HS-5 (cell line): ENCODE results near the gene MAP3K4.

Experiments used
- DNase-seq: peaks from one replicate; pipeline ENCODE4 v3.0.0-alpha.2; 2012; ENCODE audit warnings: low read depth

Gene MAP3K4

DNA sequence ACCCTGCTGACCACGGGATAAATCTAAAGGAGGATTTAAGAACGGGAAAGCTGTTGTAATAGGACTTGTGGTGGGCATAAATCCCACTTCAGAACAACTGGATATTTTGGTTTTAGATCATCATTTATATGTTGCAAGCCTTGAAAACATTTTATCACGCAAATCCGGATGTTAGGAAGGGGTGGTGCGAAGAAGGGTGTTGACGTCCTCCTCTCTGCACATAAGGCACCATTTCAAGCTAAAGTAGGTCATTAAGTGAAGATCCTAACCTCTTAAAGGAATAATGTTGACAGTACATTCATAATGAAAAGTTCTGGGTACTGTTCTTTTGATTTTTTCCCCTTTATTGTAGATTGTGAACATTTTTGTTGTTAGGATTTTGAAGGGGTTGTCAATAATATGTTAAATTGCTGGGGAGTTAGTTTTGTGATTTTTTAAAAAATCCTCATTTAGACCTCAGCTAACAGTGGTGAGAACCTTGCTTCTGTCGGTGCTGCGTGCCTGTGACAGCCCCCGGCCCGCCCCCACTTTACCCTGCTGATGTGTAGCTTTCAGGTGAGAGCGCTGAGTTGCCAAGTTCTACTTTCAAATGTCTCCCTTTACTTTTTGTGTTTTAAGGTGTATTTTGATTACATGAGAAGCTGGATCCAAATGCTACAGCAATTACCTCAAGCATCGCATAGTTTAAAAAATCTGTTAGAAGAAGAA lies 88.8 kb downstream of the MAP3K4 start:
- DNase-seq: no peak

GRCh38 chr6:161082215-161082614 lies 90.6 kb downstream of the MAP3K4 start:
- no peak for DNase-seq

DNA sequence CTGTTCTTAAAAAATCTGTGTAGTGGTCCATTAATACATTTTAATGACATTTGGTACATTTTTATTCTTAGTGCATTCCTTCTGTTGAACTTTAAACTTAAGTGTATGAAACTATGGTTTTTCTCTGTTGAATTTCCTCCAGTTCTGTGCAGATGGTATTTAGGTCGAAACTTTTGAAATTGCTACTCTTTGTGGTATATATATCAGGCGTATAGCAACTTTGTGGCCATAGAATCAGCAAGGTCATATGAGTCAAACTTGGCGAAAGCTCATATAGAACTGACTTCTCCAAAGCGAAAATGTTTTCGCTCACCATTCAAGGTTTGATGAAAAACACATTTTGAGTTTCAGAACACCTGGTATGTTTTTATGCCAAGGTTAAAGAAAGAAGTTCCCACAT lies 93.7 kb downstream of the MAP3K4 start:
- no peak for DNase-seq

DNA sequence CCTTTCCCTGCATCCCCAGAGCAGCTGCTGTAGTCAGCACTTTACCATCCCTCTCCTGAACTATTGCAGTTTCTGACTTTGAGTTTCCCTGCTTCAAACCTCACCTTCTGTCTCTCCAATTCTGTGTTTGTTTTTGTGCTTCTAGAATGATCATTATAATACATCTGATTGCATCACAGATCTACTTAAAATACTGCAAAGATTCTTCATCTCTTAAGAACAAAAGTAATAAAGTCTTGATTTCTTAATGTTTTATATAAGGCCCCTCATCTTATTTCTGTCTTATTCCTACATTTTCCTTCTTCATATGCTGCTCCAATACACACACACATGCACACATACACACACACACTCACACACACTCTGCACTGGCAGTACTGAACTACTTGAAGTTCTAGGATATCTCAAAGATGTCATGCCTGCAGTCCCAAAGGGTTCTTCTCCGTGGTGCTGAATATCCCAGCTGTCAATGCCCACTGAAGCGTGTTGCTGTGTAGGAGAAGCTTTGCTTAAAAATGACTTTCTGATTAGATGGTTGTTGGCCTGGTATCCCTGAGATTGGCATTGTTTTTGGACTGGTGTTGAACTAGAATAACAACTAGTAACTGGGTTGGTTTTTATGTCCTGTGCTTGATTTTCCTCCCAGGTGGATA lies 97.2 kb downstream of the MAP3K4 start:
- no peak for DNase-seq

- no peak for DNase-seq
Observed at GRCh38 chr6:161091151-161091550, 99.6 kb downstream of the MAP3K4 start.

DNA sequence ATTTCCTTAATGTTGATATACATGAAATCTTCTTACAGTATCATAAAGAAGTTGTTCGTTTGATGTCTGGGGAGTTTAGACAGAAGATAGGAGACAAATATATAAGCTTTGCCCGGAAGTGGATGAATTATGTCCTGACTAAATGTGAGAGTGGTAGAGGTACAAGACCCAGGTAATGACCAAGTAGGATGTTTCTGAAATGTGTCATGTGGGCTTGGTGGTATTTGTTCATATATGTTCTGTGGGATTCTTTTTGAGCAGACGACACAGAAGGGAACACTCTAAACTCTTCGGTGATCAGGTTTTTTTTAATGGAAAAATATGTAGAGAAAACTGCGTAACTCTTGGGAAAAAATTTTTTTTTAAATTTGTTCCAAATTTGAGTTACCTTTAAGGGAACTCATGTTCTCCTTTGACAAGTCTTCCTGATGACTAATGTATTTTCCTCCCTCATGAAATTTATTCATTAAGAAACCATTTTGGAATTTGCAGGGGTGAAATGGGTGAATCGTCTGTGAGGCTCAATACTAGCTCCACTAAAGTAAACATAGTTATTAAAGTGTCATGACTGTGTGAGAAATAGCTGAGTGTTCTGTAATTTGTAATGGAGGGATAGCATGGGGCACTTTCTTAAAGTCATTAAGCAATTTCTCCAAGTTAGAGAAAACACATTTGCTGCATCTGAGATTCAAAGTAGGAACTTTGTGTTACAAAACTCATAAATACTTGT lies 100.6 kb downstream of the MAP3K4 start:
- DNase-seq: no peak

DNA sequence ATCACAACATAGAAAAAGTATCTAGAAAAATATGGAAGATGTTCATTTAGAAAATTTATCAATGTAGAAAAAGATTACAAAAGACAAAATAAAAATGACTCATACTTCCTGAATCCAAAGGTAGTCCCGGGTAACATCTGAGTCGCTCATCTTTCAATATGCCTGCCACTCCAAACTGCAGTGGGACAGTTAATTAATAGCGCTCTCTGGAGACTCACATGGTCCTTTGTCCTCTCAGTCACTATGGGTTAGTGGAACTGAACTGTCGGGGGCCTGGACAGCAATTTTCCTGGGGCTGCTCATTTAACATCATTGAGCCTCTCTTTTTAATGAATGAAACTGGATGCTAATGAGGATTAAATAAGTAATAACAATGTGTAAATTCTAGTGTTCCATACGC lies 103.4 kb downstream of the MAP3K4 start:
- DNase-seq: no peak

- DNase-seq: no peak
Observed at GRCh38 chr6:161095916-161096315, 104.3 kb downstream of the MAP3K4 start.

DNA sequence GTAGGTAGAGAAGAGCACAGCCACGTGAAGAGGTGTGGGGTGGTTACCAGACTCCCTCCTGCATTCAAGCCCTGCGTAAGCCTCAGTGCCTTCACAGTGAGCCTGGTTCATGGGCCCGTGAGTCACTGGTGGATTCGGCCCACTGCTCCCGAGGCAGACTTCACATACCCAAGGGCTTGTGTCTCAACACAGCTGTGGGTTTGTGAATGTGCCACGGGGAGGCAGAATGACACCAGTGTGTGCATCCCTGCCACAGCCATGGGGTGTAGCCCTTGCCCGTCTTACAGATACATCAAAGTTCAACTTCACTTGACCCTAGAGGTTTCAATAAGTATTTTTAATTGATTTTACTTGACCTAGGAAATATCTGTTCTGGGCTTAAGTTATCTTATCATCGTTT lies 108.5 kb downstream of the MAP3K4 start:
- DNase-seq: no peak

- DNase-seq: no peak
Observed at GRCh38 chr6:161101517-161101916, 109.9 kb downstream of the MAP3K4 start.

DNA sequence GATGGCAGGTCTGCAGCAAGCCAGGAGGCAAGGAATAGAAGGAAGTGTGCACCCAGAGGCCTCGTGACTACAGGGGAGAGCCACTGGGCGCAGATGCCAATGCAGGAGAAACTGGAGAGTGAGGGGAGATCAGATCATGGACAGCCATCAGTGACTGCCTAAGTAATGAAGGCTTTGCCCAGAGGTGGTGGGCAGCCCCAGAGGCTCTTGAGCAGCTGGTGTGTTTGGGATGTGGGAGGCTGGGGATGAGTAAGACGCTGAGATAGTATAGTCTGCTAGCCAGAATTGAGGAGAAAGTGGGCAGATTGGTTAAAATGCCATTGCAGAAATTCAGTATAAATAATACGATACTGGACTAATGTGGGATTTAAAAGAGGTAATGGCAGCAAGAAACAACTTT lies 111.9 kb downstream of the MAP3K4 start:
- no peak for DNase-seq

DNA sequence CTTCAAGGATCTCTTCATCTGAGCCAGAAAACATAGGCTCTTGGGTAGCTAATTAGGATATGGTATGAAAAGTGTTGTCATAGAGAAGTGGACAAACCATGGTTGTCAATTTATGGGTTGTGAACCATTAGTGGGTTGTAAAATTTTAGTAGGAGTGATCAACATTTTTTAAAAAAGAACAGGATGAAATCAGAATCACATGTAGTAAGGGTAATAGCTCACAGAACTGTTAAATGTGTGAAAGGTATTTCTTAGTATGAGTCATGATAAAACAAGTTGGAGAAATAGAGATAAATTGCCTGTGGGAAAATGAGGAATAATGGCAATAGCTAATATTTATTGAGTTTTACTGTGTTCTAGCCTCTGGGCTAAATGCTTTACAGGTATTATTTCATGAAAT lies 113.4 kb downstream of the MAP3K4 start:
- DNase-seq: no peak

DNA sequence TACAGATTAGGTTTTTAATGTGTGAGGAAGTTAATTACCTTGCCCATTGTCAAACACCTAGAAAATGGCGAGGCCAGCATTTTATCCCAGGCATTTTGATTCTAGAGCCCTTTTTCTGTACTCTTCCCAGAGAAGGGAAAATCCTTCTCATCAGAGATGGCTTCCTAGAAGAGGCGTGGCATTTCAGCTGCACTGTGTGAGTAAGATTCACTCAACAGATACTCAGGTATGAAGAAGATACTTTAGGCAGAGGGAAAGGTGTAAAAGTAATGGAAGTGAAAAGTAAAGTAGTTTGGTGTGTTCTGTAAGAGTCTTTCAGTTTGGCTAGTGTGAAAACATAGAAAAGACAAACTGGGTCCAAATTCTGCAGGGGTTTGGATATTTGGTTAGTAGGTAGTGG lies 113.8 kb downstream of the MAP3K4 start:
- DNase-seq: no peak

GRCh38 chr6:161107779-161108730 lies 116.5 kb downstream of the MAP3K4 start:
- DNase-seq: no peak

DNA sequence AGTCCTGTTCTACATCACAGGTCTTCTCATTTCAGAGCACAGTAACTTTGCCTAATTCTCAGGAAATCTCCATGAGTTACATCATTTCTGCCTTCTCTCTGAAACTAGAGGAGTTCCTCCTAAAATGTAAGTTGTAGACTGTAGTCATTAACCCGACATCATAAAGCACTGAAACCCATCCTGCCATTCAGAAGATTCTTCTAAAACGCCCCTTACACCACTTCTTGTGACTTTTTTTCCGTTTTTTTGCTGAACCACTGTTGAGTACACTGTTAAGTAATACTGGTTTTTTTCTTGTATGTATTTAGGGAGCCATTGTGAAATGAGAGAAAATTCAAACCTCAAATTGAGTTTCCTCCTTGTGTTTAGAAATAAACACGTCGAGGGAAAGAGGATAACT lies 117.3 kb downstream of the MAP3K4 start:
- DNase-seq: no peak

GRCh38 chr6:161109366-161109765 lies 117.8 kb downstream of the MAP3K4 start:
- DNase-seq: no peak

DNA sequence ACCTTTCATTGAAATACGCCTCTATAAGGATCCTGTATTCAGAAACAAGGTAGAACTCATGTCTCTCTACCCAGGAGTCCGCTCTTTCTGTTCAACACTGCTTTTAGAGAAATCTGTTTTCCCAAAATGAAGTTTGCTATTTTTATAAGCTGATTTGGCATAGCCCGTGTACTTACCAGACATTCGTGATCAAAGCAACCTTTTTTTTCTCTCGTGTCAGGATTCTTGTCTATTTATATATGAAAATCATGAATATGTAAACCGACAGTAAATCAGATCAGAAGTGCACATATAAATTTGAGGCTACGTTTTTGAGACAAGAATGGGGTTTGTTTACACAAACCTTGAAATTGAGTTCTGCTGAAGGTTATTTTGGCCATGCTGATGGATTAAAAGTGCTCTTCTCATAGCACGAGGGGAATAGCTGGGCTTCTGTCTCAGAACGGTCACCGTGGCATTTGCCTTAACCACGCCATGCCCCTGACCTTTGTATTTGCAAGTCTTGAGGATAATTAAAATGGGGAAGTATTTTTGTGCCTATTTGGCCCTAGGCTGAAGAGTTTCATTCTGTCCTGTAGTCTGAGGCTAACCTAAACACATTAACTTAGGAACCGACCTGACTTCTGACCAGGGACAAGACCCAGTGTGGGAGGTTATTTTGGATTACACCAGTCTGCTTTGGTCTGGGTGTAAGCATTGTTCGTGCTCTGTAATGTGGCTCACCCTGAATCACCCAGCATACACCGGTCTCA lies 118.6 kb downstream of the MAP3K4 start:
- no peak for DNase-seq

DNA sequence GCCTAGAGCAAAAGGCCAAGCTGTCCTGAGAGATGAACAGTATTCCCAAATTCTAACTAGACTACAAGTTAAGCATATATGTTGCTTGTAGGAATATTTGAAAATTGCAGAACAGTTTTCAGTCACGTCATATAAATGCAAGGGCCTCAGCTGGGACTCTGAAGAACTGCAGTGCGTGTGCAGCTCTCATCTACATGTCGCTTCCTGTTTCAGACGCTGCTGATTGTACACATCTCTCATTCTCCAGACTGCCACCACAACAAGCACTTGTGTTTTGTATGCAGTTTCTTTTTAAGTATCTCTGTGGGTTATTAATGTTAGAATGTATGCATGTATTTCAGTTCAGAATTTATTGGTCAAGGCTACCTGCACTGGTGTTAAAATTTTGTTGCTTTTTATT lies 119.7 kb downstream of the MAP3K4 start:
- DNase-seq: no peak

DNA sequence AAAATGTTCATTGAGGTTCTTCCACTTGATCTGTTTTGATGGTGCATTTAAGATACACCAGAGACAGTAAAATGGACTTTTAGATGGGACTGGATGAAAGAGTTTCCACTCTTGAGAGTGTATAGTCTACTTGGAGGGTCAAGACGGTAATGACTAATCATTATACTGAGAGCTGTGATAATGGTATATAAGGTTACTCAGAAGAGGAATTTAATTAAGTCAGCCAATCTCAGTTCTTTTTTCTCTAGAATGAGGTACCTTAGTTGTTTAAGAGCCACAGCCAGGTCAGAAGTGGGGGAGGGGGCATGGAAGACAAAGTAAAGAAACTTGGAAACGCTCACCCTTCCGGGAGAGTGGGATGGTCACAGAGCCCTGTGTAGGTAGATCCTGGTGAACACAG lies 123.9 kb downstream of the MAP3K4 start:
- no peak for DNase-seq

DNA sequence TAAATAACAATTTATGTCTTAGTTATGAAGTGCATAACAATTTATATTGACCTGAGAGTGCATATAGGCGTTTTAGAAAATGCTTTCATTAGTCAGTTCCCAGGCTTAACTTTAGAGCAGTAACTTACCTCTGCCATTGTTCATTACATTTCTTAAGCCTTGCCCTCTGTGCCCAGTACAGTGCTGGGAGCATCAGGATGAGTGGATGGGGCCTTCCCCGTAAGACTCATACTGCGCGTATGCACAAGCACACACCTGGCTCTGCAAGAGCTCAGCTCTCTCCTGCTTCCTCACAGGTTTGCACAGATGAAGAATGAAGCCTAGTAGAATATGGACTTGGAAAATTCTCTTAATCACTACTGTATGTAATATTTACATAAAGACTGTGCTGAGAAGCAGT lies 125.0 kb downstream of the MAP3K4 start:
- no peak for DNase-seq

GRCh38 chr6:161117308-161117707 lies 125.7 kb downstream of the MAP3K4 start:
- DNase-seq: no peak
